GM18868 (cell line): ENCODE data around the gene G3BP2.
"Not testable (repeated sequence)": the region's sequence is repeated elsewhere in the genome, so short reads cannot be mapped to it uniquely, and the experiment has no call there.

Experiments
- ATAC-seq: cut with Tn5 transposase; IDR thresholded peaks from one replicate; pipeline ENCODE4 v1.9.1; 2021; ENCODE audit warnings: mild to moderate bottlenecking, moderate library complexity; ENCODE audit not compliant: unreplicated experiment

Gene G3BP2

DNA sequence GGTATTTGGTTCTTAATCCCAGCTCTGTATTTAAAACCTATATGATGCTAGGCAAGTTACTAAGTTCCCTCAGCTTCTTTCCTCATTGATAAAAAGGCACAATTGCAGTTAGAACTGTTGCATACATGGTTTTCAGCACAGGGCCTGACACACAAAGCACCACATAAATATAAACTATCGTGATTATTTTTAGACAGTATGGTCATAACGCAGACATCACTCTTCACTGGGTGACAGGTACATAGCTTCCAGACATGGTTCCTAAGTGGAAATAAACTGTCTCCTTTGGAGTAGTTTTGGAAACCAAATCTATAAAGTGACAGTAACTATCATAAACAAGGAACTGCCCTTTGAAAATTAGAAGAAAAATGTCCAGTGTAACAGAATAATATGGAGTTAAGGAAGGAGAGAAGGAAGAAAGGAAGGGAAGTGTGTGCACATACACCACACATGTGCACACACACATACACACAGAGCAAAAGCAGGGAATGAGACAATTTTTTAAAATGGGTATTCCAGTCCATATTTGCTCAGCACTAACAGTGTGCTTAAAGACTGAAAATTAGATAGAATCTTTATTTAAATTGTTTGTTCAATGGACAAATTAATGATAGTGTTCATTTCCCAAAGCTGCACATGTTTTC, 12.5 kb upstream of the G3BP2 start:
- no peak for ATAC-seq

GRCh38 chr4:75683482-75684155, 10.4 kb upstream of the G3BP2 start:
- ATAC-seq: no peak

- ATAC-seq: no peak
Measured at GRCh38 chr4:75679876-75680575, 6.8 kb upstream of the G3BP2 start.

GRCh38 chr4:75678965-75679364, 5.8 kb upstream of the G3BP2 start:
- no peak for ATAC-seq

- no peak for ATAC-seq
Measured at GRCh38 chr4:75678473-75678872, 5.3 kb upstream of the G3BP2 start.

- ATAC-seq: no peak
Measured at GRCh38 chr4:75675004-75675531, 1.9 kb upstream of the G3BP2 start.

- no peak for ATAC-seq
Measured at GRCh38 chr4:75673959-75674328, 733 bp upstream of the G3BP2 start.

DNA sequence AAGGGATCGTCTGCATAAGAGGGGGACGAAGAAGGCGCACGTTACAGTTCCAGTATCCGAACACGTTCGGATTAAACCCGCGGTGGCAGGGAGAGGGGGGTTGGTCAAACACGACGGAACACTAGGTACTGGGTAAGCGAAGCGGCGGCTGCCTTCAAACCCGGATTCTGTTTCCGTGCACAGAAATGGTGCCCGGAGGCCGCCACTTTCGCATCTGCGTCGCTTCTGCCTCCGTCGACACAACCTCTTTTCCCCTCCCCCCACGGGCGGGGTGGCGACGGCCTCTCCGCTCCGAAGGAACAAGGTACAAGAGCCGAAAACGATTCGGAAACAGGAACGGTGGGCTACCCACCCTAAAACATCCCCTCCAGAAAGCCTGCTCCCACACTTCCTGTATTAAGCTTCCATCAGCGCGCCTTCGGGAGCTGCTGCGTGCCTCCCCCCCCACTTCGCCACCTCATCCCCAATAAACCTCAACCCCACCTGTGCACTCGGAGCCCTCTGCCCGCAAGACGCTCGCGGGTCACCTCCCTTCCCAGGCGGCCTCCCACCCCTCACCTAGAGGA, 667 bp downstream of the G3BP2 start:
- peak; percentile 25 for ATAC-seq

DNA sequence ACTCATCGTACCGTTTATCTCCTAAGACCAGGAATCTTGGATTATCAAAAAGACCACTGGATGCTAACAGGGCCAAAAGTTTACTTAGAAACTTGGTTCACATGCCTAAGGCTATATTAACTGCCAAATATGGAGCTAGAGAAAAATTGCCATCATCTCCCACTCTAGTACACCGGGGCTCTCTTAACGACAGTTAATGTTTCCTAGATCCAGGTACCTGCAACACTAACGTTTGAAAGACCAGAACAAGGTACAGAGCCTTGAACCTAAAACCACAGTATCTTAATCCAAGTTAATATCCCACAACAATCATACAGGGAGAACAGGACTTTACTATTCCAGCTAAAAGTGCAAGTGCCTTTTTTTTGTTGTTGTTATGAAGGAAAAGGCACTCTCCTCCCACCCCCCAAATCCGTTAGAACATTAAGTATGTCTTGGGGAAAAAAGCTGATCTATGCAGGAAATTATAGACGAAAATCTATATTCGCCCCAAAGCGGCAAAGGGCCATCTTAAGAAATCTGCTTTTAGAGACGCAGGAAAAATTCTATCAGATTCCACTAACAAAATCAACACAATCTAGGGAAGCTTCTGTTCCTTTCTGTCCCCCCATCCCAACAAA, 1.3 kb downstream of the G3BP2 start:
- no peak for ATAC-seq

DNA sequence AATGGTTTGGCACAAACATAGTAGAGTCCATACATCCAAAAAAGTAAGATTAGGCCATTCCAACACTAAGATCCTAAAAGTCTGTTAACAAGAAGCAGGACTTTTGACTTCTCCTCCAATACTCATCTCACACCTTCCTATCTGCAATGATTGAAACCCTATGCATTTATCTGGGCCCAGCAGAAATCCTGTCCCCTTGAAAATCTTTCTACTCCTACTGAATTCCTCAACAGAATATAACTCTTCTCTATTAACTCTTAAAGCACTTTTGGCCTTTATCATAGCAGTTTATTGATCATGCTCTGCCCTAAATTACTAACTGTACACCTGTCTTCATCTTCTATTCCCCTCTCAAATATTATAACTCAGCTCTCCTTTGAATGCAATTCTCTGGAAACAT, 4.6 kb downstream of the G3BP2 start:
- ATAC-seq: no peak

- ATAC-seq: not testable (repeated sequence)
Measured at GRCh38 chr4:75667636-75668035, 5.6 kb downstream of the G3BP2 start.

GRCh38 chr4:75666299-75666698, 6.9 kb downstream of the G3BP2 start:
- ATAC-seq: no peak

- ATAC-seq: not testable (repeated sequence)
Measured at GRCh38 chr4:75664604-75665003, 8.6 kb downstream of the G3BP2 start.

- ATAC-seq: no peak
Measured at GRCh38 chr4:75662626-75663025, 10.6 kb downstream of the G3BP2 start.

GRCh38 chr4:75660491-75660890, 12.7 kb downstream of the G3BP2 start:
- ATAC-seq: no peak

DNA sequence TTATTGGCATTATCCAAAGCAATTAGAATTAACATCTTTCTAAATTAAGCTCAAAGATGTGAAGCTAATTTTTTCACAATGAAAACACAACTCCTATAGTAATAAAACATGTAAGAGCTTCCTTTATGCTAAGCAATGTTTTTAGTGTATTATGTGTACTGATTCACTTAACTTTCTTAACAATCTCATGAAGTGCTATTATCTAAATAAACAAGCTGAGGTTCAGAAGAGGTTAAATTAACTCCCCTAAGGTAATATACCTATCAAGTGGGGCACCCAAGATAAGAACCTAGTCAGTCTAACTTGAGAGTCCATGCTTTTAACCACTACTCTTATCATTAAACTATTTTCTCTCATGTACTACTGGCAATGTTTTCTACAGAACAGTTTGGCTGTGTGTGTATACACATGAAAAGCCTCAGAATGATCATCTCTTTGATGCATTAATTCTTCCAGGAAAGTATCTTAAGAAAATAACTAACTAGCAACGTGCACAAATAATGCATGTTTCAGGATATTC, 13.6 kb downstream of the G3BP2 start:
- ATAC-seq: no peak

DNA sequence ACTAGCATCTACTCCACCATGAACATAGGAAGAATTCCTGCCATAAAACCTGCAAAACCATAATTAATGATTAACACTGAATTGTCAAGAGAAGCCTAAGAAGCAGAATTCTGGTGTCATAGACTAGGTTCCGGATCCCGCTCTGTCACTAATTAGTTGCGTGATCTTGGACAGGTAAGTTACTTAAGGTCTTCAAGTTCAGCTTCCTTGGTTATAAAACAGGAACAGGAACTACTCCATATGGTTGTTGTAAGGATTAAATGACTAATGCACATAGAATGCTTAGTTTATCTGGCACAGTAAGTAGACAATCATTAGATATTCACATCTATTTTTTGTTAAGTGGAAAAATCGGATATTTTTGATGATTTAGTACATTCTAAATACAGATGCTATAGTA, 14.3 kb downstream of the G3BP2 start:
- ATAC-seq: no peak

DNA sequence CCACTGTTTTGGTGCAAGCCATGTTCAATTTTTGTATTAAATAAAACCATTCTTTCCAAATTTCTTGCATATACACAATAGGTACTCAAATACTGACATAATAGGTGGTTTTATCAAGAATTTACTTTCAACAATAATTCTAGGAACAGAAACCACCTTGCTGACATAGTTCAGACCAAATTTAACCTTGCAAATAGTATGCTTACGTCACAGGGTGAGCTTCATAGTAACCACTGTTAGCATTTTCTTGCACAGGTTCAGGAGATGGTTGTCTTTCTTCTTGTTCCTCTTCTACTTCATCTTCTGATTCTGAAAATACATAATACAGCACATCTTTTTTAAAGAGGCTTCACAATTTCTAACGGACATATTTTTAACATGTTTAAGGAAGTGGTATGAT, 17.6 kb downstream of the G3BP2 start:
- no peak for ATAC-seq

DNA sequence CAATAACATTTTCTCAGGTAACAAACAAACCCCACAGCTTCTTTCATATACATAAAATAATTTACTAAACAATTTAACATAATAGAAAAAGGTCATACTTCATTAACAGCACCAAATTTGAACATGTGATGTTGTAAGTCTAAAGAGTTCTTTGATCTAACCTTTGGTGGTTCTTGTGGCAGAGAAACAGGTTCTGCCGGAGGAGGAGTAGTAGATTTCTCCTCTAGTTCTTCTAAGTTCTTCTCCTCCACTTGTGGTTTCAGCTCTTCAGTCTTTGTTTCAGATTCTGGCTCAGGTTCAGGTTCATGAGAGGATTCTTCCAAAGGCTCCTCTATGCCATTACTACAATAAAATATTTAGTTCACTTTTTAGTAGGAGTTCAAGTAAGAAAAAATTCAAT, 18.3 kb downstream of the G3BP2 start:
- ATAC-seq: no peak

DNA sequence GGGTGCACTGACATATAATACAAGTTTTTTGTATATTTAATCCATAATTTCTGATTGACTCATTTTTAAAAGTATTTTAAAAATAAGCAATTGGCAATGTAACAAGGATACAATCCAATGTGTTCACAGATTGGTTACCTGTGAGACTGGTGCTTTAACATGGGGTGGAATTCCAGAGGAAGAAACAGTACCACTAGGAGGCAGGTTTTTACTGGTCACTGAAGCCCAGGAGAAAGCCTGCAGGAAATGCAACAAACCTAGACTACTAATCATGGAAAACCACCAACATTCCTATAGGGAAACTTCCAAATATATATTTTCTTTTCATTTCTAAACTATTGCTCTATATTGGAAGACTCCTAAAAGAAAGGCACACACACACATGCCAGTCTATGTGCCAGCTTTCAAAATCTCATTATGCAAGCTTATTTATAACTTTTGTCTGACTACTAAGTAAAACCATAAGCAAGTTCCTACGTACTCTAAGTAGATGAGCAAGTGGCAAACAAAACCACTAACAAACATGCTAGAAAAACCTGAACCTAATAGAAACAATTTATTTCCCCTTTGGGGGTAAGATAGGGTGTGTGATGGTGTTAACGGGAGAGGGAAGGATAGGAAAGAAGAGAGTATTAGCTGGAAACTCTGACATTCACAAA, 19.2 kb downstream of the G3BP2 start:
- no peak for ATAC-seq
